ENCODE results near the gene CELSR2. TPM values are rescaled to one million over a fixed set of nuclear protein-coding genes. Genes with fewer than 3 reads are reported as not detected.

Gene CELSR2
- total RNA-seq, 3 donors from 2014 or later, result 1.4 to 2.2 (median 1.5) TPM

Other genes with a start within 250 kb of the CELSR2 start
- 10 to 100 TPM; 11.7 to 14.5 (median 14.3) TPM for gene WDR47, start 207.4 kb upstream of the CELSR2 start, total RNA-seq
- gene TAF13, start 173.5 kb upstream of the CELSR2 start, total RNA-seq, result 10 to 100 TPM; 38.1 to 43.5 (median 43.3) TPM
- gene TMEM167B, start 158.8 kb upstream of the CELSR2 start, total RNA-seq, result 10 to 100 TPM; 33.4 to 46.0 (median 38.1) TPM
- 1 to 10 TPM; 3.1 to 6.4 (median 4.2) TPM for gene ELAPOR1, start 135.4 kb upstream of the CELSR2 start, total RNA-seq
- gene SARS1, start 35.6 kb upstream of the CELSR2 start, total RNA-seq, result 100 to 1,000 TPM; 166 to 207 (median 201) TPM
- under 1 TPM; 0.24 to 0.51 (median 0.37) TPM for gene PSRC1, start 33.6 kb downstream of the CELSR2 start, total RNA-seq
- not detected for gene MYBPHL, start 57.5 kb downstream of the CELSR2 start, total RNA-seq
- 1 to 10 TPM; 1.1 to 1.6 (median 1.2) TPM for gene SORT1, start 148.4 kb downstream of the CELSR2 start, total RNA-seq
- 100 to 1,000 TPM; 298 to 351 (median 300) TPM for gene PSMA5, start 176.9 kb downstream of the CELSR2 start, total RNA-seq
- under 1 TPM in 2 of 3 donors, not detected in 1; 0.13 to 0.37 TPM for gene SYPL2, start 217.0 kb downstream of the CELSR2 start, total RNA-seq
- 10 to 100 TPM; 19.5 to 23.8 (median 23.6) TPM for gene ATXN7L2, start 234.4 kb downstream of the CELSR2 start, total RNA-seq
- 10 to 100 TPM in 2 of 3 donors, 1 to 10 TPM in 1; 9.0 to 11.1 (median 10.6) TPM for gene CYB561D1, start 244.6 kb downstream of the CELSR2 start, total RNA-seq